ENCODE data around the gene GSTCD.
A peak's percentile ranks its signal among the peaks of the same experiment; 100 is the strongest.

The GSTCD gene

DNA sequence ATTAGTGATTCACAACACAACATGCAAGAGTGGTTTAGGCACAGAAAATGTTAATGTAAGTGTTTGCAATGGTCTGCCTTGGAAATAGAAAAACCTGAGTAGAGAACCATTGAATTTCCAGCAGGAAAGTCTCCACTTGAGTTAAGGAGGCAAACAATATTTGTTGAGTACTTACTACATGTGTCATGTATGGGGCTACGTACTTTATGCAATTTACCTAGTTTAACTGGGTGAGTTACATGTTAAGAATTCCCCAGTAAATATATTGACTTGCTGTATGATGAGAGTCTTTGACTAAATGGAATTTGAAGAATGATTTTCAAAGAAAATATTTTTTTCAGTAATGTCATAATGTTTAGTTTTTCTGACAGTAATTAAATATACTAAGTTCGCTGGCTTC, 178.9 kb downstream of the GSTCD start:
- Histone ChIP-seq H3K4me3 (ENCODE audit: low read depth in 1 of 2, low read length in 2 of 2) (no peak overlapping the region), H3K4me1 (ENCODE audit: control insufficient read depth in 1 of 2, insufficient read depth in 2 of 2, low read length in 2 of 2) (no peaks in the 10 kb centered on the region), H3K27ac (ENCODE audit: low read length) (no peak overlapping the region), H3K27me3 (ENCODE audit: low read depth, low read length) (no peaks in the 10 kb centered on the region), H3K36me3 (ENCODE audit: control insufficient read depth in 1 of 2, insufficient read depth in 2 of 2, low read length in 2 of 2) (no peaks in the 10 kb centered on the region), H3K9me3 (ENCODE audit: control insufficient read depth in 1 of 2, low read length in 2 of 2) (no peaks in the 10 kb centered on the region)

DNA sequence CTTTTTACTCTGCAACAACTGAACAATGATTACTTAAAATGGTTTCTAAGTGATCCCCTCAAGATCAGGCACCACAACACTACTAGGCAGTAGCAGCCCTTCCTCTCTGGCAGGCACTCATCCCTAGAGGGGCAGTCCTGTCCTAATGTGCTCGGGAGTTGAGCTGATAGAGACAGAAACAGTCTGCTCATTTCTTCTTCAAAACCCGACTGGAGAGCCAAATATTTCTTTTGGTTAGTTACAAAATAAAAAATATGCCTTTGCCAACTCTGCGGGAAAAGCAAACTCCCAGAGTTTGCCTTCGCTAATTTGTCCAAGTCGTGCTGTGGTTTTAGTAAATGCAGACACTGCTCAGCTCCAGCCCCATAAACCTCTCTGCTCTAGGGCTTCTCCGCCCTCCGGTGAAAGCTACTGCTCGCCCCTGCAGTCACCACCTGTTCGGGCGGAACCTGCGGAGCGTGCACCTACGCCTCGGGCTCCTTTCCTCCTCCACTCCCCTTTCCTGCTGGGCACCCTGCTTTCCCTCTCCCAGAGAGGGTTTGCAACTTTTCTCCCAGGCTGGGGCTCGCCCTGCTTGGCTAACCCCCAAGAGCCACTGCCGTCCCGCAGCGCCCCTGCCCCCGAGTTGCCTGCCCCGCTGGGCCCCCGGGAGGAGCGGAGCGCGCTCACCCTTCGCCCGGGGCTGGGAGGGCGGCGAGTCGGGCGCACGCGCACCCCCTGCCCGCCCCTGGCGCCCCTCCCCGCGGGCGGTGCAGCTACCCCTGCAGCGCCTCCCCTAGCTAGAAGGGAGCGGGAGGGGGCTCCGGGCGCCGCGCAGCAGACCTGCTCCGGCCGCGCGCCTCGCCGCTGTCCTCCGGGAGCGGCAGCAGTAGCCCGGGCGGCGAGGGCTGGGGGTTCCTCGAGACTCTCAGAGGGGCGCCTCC, 186.3 kb downstream of the GSTCD start, which contains the start of gene NPNT:
Gene NPNT, plus strand, starts transcription at position 812 of the 923 bp plus-strand sequence. CDS start 182 bp downstream, outside the sequence.
- no peaks in the 10 kb centered on the region for H3K9me3 ChIP-seq (ENCODE audit: control insufficient read depth in 1 of 2, low read length in 2 of 2)
- H3K36me3 ChIP-seq (ENCODE audit: control insufficient read depth in 1 of 2, insufficient read depth in 2 of 2, low read length in 2 of 2), result no peaks in the 10 kb centered on the region
- no peak within 1 kb of the TSS for H3K27ac ChIP-seq (ENCODE audit: low read length)
- H3K4me1 ChIP-seq (ENCODE audit: control insufficient read depth in 1 of 2, insufficient read depth in 2 of 2, low read length in 2 of 2), result peaks cover 0 to 21% of the 10 kb centered on the region in 2 donors
- peak within 1 kb of the TSS; percentile 53 to 70 for H3K4me3 ChIP-seq (ENCODE audit: low read depth in 1 of 2, low read length in 2 of 2)
- peaks cover 8% of the 10 kb centered on the region for H3K27me3 ChIP-seq (ENCODE audit: low read depth, low read length)

DNA sequence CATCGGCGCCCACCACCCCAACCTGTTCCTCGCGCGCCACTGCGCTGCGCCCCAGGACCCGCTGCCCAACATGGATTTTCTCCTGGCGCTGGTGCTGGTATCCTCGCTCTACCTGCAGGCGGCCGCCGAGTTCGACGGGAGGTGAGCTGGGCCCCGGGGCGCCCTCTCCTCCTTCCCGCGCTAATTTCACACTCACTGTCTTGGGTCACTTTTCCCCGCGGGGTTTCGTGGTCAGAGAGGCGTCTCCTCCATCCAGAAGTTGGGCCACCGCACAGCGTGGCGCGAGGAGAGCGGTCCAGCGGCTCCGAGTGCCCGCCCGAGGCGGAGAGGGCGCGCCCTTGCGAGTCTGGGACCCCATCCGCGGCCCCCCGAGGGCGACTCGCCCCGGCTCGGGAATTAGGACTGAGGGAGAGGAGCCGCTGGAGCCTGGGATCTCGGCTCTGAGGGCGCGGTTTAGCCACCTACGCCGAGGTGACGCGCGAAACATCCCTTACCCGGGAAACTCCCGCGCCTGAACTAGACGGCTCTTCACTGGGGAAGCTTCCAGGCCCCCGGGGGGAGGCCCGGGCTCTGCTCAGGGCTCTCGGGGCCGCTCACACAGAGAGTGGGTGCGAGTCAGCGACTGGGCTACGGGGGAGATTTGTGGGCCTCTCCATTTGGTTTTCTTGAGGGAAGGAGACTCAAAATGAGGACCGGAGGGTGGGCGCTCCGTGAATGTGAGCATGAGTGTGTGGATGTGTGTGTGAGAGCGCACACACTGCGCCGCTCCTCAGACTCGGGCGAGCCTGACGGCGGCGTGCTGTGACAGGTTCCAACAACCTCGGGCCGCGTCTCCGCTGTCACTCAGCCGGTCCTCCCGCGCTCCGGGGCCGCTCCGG, 187.2 kb downstream of the GSTCD start:
- H3K4me3 ChIP-seq (ENCODE audit: low read depth in 1 of 2, low read length in 2 of 2), result peak overlapping the region; percentile 53 to 70
- no peaks in the 10 kb centered on the region for H3K36me3 ChIP-seq (ENCODE audit: control insufficient read depth in 1 of 2, insufficient read depth in 2 of 2, low read length in 2 of 2)
- peaks cover 0 to 21% of the 10 kb centered on the region in 2 donors for H3K4me1 ChIP-seq (ENCODE audit: control insufficient read depth in 1 of 2, insufficient read depth in 2 of 2, low read length in 2 of 2)
- no peak overlapping the region for H3K27ac ChIP-seq (ENCODE audit: low read length)
- H3K27me3 ChIP-seq (ENCODE audit: low read depth, low read length), result peaks cover 8% of the 10 kb centered on the region
- no peaks in the 10 kb centered on the region for H3K9me3 ChIP-seq (ENCODE audit: control insufficient read depth in 1 of 2, low read length in 2 of 2)

DNA sequence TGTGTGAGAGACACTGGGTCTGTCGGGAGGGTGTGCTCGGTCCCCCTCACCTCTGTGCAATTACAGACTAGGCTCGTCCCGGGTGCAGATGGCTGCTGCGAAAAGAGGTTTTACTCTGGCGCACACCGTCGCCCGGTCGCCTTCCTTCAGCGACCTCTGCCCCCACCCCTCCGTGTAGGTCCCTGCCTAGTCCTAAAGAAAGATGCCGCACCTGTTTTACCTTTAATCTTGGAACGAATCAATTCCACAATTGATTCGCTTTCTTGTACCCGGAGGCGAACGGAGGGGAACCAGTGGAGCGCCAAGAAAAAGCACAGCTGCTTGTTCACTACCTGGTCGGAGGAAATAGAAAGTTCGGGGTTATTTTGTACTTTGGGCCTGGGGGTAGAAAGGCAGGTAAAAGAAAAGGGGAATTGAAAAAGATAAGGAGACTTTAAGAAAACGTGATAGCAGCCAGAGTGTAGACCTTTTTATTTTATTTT, 187.9 kb downstream of the GSTCD start:
- Histone ChIP-seq H3K4me1 (ENCODE audit: control insufficient read depth in 1 of 2, insufficient read depth in 2 of 2, low read length in 2 of 2) (peaks cover 0 to 21% of the 10 kb centered on the region in 2 donors), H3K4me3 (ENCODE audit: low read depth in 1 of 2, low read length in 2 of 2) (peak overlapping the region; percentile 53 to 70), H3K27ac (ENCODE audit: low read length) (no peak overlapping the region), H3K27me3 (ENCODE audit: low read depth, low read length) (peaks cover 8% of the 10 kb centered on the region), H3K36me3 (ENCODE audit: control insufficient read depth in 1 of 2, insufficient read depth in 2 of 2, low read length in 2 of 2) (no peaks in the 10 kb centered on the region), H3K9me3 (ENCODE audit: control insufficient read depth in 1 of 2, low read length in 2 of 2) (no peaks in the 10 kb centered on the region)
